ENCODE results near the gene KRTAP1-4. TPM values are rescaled to one million over a fixed set of nuclear protein-coding genes. Genes with fewer than 3 reads are reported as not detected.

KRTAP1-4 gene
- total and polyA plus RNA-seq, 2 of the 4 experiments (the other 2 are of a cell fraction): not detected

DNA sequence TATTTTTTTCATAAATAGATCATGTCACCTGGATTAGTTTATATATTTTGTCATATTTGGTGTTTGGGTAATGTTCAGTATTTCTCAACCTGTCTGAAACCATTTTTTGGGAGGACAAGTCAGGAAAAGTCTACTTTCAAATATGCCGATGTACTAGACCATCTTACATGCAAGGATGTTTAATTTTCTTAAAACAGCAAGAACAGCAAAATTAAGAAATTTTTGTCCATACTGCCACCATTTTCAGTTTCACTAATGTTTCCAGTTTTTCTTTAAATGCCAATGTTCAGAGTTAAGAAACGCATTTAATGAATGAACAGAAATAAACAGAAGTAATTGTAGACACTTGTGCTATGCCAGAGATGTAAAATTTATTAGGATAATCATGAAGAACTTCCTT is 36.9 kb downstream of the KRTAP1-4 start:
- H3K9me1 ChIP-seq (ENCODE audit: insufficient read depth, low read length): no peaks in the 10 kb centered on the region
- no peaks in the 10 kb centered on the region for H3K79me1 ChIP-seq (ENCODE audit: low read depth in 1 of 2, low read length in 2 of 2)
- H3K27ac ChIP-seq (ENCODE audit: insufficient read depth, low read length): no peak overlapping the region
- H4K8ac ChIP-seq (ENCODE audit: low read depth in 2 of 2, low read length in 2 of 2): no peak overlapping the region
- no peak overlapping the region for H3K56ac ChIP-seq (ENCODE audit: extremely low read depth, insufficient read depth, low read length)
- H3K36me3 ChIP-seq (ENCODE audit: control insufficient read depth, insufficient read depth, low read length): no peaks in the 10 kb centered on the region
- H3K9me3 ChIP-seq (ENCODE audit: control insufficient read depth, insufficient read depth, low read length): no peaks in the 10 kb centered on the region
- no peak overlapping the region for H2AFZ ChIP-seq (replicated peaks; ENCODE audit: low read length, poor library complexity)
- no peaks in the 10 kb centered on the region for H3K4me1 ChIP-seq (ENCODE audit: control insufficient read depth, insufficient read depth, low read length)
- H3K23ac ChIP-seq (ENCODE audit: low read depth, low read length): no peak overlapping the region
- H2AK5ac ChIP-seq (ENCODE audit: low read depth, low read length): no peak overlapping the region
- DNase-seq (no peak), ATAC-seq (ENCODE audit: low read depth) (no peak)
- no peak overlapping the region for H2BK5ac ChIP-seq (ENCODE audit: low read depth, low read length, poor library complexity, severe bottlenecking)
- ChIA-PET POLR2A (ENCODE audit: unreplicated experiment) (no interaction called here), CTCF (no interaction called here)
- WGBS, 2 experiments (ENCODE audit: extremely low coverage in 2 of 2, insufficient read length in 1 of 2): 100% methylated on average over 1 of the region's 2 CpGs; no CpG with 5 or more reads in 1 of the 2 experiments
- H4K20me1 ChIP-seq (ENCODE audit: insufficient read depth, low read length): no peaks in the 10 kb centered on the region
- H4K5ac ChIP-seq (ENCODE audit: low read depth, low read length): no peak overlapping the region
- no peak overlapping the region for H3K9ac ChIP-seq (ENCODE audit: low read depth, low read length)
- H3K14ac ChIP-seq (replicated peaks; ENCODE audit: low read depth, low read length): no peak overlapping the region
- H3K4me2 ChIP-seq (ENCODE audit: low read depth, low read length): no peak overlapping the region
- no peak overlapping the region for H2AK9ac ChIP-seq (replicated peaks; ENCODE audit: low read depth, low read length, poor library complexity)
- no peak overlapping the region for H2BK20ac ChIP-seq (ENCODE audit: low read depth, low read length)
- no peak overlapping the region for H4K91ac ChIP-seq (ENCODE audit: insufficient read depth, low read depth, low read length)
- H3K27me3 ChIP-seq (ENCODE audit: control insufficient read depth, insufficient read depth, low read length): no peaks in the 10 kb centered on the region
- intact Hi-C loops (cut with micrococcal nuclease): no loop called here
- H3K18ac ChIP-seq (ENCODE audit: low read depth, low read length): no peak overlapping the region
- TF ChIP-seq MAFK (IDR thresholded peaks at IDR 0.05; ENCODE audit: low read depth, low read length): peak; percentile 45
- no peak for TF ChIP-seq BHLHE40 (IDR thresholded peaks at IDR 0.05; ENCODE audit: low read depth, low read length)
- BruUV-seq (replicated peaks): no TSS peak
- H2BK15ac ChIP-seq (ENCODE audit: low read depth, low read length): no peak overlapping the region
- no peak overlapping the region for H3K4ac ChIP-seq (ENCODE audit: low read depth, low read length)
- in situ Hi-C loops (cut with MboI; ENCODE audit: low sequenced_read_pairs): no loop called here
- no peak overlapping the region for H3K4me3 ChIP-seq (ENCODE audit: insufficient read depth, low read depth, low read length)
- dilution Hi-C loops (cut with HindIII; ENCODE audit: low sequenced_read_pairs, unreplicated experiment): no loop called here
- no peak overlapping the region for H2BK120ac ChIP-seq (ENCODE audit: low read depth, low read length)

All from IMR-90 (cell line).